IMR-90 (cell line): Measurements from ENCODE around the gene SCGB3A2. TPM values are rescaled to one million over a fixed set of nuclear protein-coding genes. Genes with fewer than 3 reads are reported as not detected.

Source experiments
- ATAC-seq: fragments of 200-7000 bp; cut with Tn5 transposase; 2 replicates; pipeline ENCODE4 v1.9.1; 2020; ENCODE audit warnings: low read depth, mild to moderate bottlenecking, moderate library complexity
- BruUV-seq: library from RNA; stranded (reverse); fragments of 400-500 nt; replicated peaks from 2 replicates; lab custom pipeline; 2021; lab: Mats Ljungman, UMichigan
- CTCF ChIA-PET: fragments of 300-600 bp; formaldehyde crosslinking; extraction: SDS; loops from one replicate; lab custom pipeline; 2021; ENCODE audit warnings: antibody characterized with exemption; lab: Yijun Ruan, JAX
- POLR2A ChIA-PET: fragments of 300-600 bp; sonication (Branson Sonifier 250); formaldehyde crosslinking; loops from one replicate; lab custom pipeline; 2022; ENCODE audit warnings: antibody characterized with exemption; ENCODE audit not compliant: unreplicated experiment; lab: Charles Lee
- DNase-seq: peaks from one replicate; pipeline ENCODE4 v3.0.0; 2013
- H2AFZ ChIP-seq: replicated peaks from 2 replicates; pipeline ENCODE3; 2013; ENCODE audit warnings: low read length, mild to moderate bottlenecking; ENCODE audit not compliant: poor library complexity
- H2AK5ac ChIP-seq: 2 replicates; pipeline ENCODE4 v1.6.1; 2013; ENCODE audit warnings: low read depth, low read length, inconsistent platforms
- H2AK9ac ChIP-seq: replicated peaks from 2 replicates; pipeline ENCODE3; 2013; ENCODE audit warnings: mild to moderate bottlenecking, low read depth, low read length, moderate library complexity; ENCODE audit not compliant: poor library complexity
- H2BK120ac ChIP-seq: 2 replicates; pipeline ENCODE4 v1.6.1; 2013; ENCODE audit warnings: low read depth, low read length, inconsistent platforms
- H2BK15ac ChIP-seq: 3 replicates; pipeline ENCODE4 v1.6.1; 2013; ENCODE audit warnings: low read depth, low read length, inconsistent platforms
- H2BK20ac ChIP-seq: 2 replicates; pipeline ENCODE4 v1.6.1; 2013; ENCODE audit warnings: low read depth, mild to moderate bottlenecking, inconsistent platforms, low read length, moderate library complexity
- H2BK5ac ChIP-seq: 2 replicates; pipeline ENCODE4 v1.6.1; 2013; ENCODE audit warnings: mild to moderate bottlenecking, low read depth, low read length, inconsistent platforms; ENCODE audit not compliant: poor library complexity, severe bottlenecking
- H3K14ac ChIP-seq: replicated peaks from 2 replicates; pipeline ENCODE4 v1.6.1; 2013; ENCODE audit warnings: low read depth, low read length, inconsistent platforms
- H3K18ac ChIP-seq: 2 replicates; pipeline ENCODE4 v1.6.1; 2013; ENCODE audit warnings: low read depth, low read length, control low read depth
- H3K23ac ChIP-seq: 2 replicates; pipeline ENCODE4 v1.6.1; 2013; ENCODE audit warnings: low read depth, low read length, inconsistent platforms
- H3K27ac ChIP-seq: 2 replicates; pipeline ENCODE4 v1.5.1; 2013; ENCODE audit warnings: mild to moderate bottlenecking, control low read depth, low read length; ENCODE audit not compliant: insufficient read depth
- H3K27me3 ChIP-seq: 2 replicates; pipeline ENCODE4 v1.6.1; 2013; ENCODE audit warnings: low read length; ENCODE audit not compliant: control insufficient read depth, insufficient read depth
- H3K36me3 ChIP-seq: 2 replicates; pipeline ENCODE4 v1.6.1; 2013; ENCODE audit warnings: low read length, mixed read lengths; ENCODE audit not compliant: control insufficient read depth, insufficient read depth
- H3K4ac ChIP-seq: 2 replicates; pipeline ENCODE4 v1.6.1; 2013; ENCODE audit warnings: low read depth, low read length, inconsistent platforms
- H3K4me1 ChIP-seq: 2 replicates; pipeline ENCODE4 v1.6.1; 2013; ENCODE audit warnings: low read length, mixed read lengths; ENCODE audit not compliant: control insufficient read depth, insufficient read depth
- H3K4me2 ChIP-seq: 2 replicates; pipeline ENCODE4 v1.6.1; 2013; ENCODE audit warnings: low read depth, mild to moderate bottlenecking, control low read depth, low read length, moderate library complexity
- H3K4me3 ChIP-seq: 2 replicates; pipeline ENCODE4 v1.5.1; 2013; ENCODE audit warnings: low read depth, mild to moderate bottlenecking, control low read depth, low read length, moderate library complexity; ENCODE audit not compliant: insufficient read depth
- H3K56ac ChIP-seq: 2 replicates; pipeline ENCODE4 v1.6.1; 2013; ENCODE audit warnings: low read length, inconsistent platforms; ENCODE audit not compliant: insufficient read depth; ENCODE audit errors: extremely low read depth
- H3K79me1 ChIP-seq, 2 experiments: 2 replicates each; pipeline ENCODE4 v1.6.1; 2013; ENCODE audit warnings: low read length in 2 of 2, inconsistent platforms in 1 of 2, low read depth in 1 of 2
- H3K9ac ChIP-seq: 2 replicates; pipeline ENCODE4 v1.6.1; 2013; ENCODE audit warnings: low read depth, low read length, control low read depth
- H3K9me1 ChIP-seq: 2 replicates; pipeline ENCODE4 v1.6.1; 2013; ENCODE audit warnings: low read length, inconsistent platforms; ENCODE audit not compliant: insufficient read depth
- H3K9me3 ChIP-seq: 2 replicates; pipeline ENCODE4 v1.6.1; 2013; ENCODE audit warnings: low read length; ENCODE audit not compliant: control insufficient read depth, insufficient read depth
- H4K20me1 ChIP-seq: 2 replicates; pipeline ENCODE4 v1.6.1; 2013; ENCODE audit warnings: low read length, inconsistent platforms; ENCODE audit not compliant: insufficient read depth
- H4K5ac ChIP-seq: 2 replicates; pipeline ENCODE4 v1.6.1; 2013; ENCODE audit warnings: mild to moderate bottlenecking, low read depth, low read length, control low read depth
- H4K8ac ChIP-seq, 2 experiments: 2 replicates each; pipeline ENCODE4 v1.6.1; 2013; ENCODE audit warnings: low read depth in 2 of 2, low read length in 2 of 2, control low read depth in 1 of 2, inconsistent platforms in 1 of 2
- H4K91ac ChIP-seq: 2 replicates; pipeline ENCODE4 v1.6.1; 2013; ENCODE audit warnings: low read depth, low read length, inconsistent platforms; ENCODE audit not compliant: insufficient read depth
- MAZ ChIP-seq: IDR thresholded peaks from 2 replicates; pipeline ENCODE4 v1.6.1; 2012; ENCODE audit warnings: low read depth, mild to moderate bottlenecking, low read length, improper control_type of control experiment, moderate library complexity, borderline replicate concordance
- WGBS, 2 experiments: methylation state at CpG; one replicate each; pipeline versions ENCODE4 v1.1.5 to v1.1.7; 2013; ENCODE audit warnings: missing lambda C conversion rate in 2 of 2; ENCODE audit not compliant: insufficient read length in 1 of 2; ENCODE audit errors: extremely low coverage in 2 of 2; 5-methylcytosine and 5-hydroxymethylcytosine counted together
- dilution Hi-C: fragments of 300-500 bp; cut with HindIII; formaldehyde crosslinking; loops from one replicate; pipeline ENCODE4 v1.14.3; 2018; ENCODE audit warnings: low sequenced_read_pairs; ENCODE audit not compliant: unreplicated experiment
- in situ Hi-C: fragments of 300-500 bp; cut with MboI; formaldehyde crosslinking; loops from 3 replicates; pipeline ENCODE4 v1.14.3; 2019; ENCODE audit warnings: low sequenced_read_pairs, inconsistent platforms, mixed read lengths
- intact Hi-C: fragments of 100-400 bp; cut with micrococcal nuclease; formaldehyde crosslinking; loops from 2 replicates; pipeline ENCODE4 v1.10.0; 2022
- polyA plus RNA-seq, 3 experiments: library from polyadenylated mRNA; depleted of rRNA; stranded (reverse); fragments of >200 nt; gene quantifications; 2 replicates each; pipeline ENCODE4 v1.2.3, GENCODE V29; 2012; ENCODE audit warnings: low replicate concordance in 1 of 3
- total RNA-seq: library from RNA; depleted of rRNA; stranded (reverse); fragments of >200 nt; gene quantifications from 2 replicates; pipeline ENCODE4 v1.2.3, GENCODE V29; 2012

The SCGB3A2 gene
- total and polyA plus RNA-seq, 2 of the 4 experiments (the other 2 are of a cell fraction), result not detected

- no CpG with 5 or more reads among the region's 2 CpGs for WGBS, 2 experiments
- in situ Hi-C loops, result no loop called here
- intact Hi-C loops, result no loop called here
- ChIA-PET CTCF (no interaction called here), POLR2A (no interaction called here)
- Histone ChIP-seq H2AK5ac (no peak overlapping the region), H4K5ac (no peak overlapping the region), H3K56ac (no peak overlapping the region), H3K23ac (no peak overlapping the region), H3K4me2 (no peak overlapping the region), H2BK5ac (no peak overlapping the region), H2AK9ac (no peak overlapping the region), H3K4ac (no peak overlapping the region), H3K4me3 (no peak overlapping the region), H3K27me3 (no peaks in the 10 kb centered on the region), H3K4me1 (0 out of 2 replicates have a peak, but pooled peaks cover 2% of the 10 kb centered on the region), H3K14ac (no peak overlapping the region), H3K27ac (no peak overlapping the region), H2AFZ (no peak overlapping the region), H4K20me1 (no peaks in the 10 kb centered on the region), H3K18ac (no peak overlapping the region), H2BK15ac (no peak overlapping the region), H4K8ac (no peak overlapping the region), H3K36me3 (no peaks in the 10 kb centered on the region), H3K9me3 (no peaks in the 10 kb centered on the region), H3K9ac (no peak overlapping the region), H2BK20ac (no peak overlapping the region), H3K9me1 (no peaks in the 10 kb centered on the region), H4K91ac (no peak overlapping the region), H3K79me1 (no peaks in the 10 kb centered on the region), H2BK120ac (no peak overlapping the region)
- dilution Hi-C loops, result no loop called here
- ATAC-seq (no peak), DNase-seq (no peak)
- no TSS peak for BruUV-seq
- TF ChIP-seq MAZ, result no peak
Measured at GRCh38 chr5:147893820-147894219, 15.3 kb downstream of the SCGB3A2 start.
